ENCODE results near the gene HSP90AA1.
"Not testable (repeated sequence)": the region's sequence is repeated elsewhere in the genome, so short reads cannot be mapped to it uniquely, and the experiment has no call there.

The HSP90AA1 gene

GRCh38 chr14:102086972-102087761 is at the start of gene HSP90AA1:
Gene HSP90AA1 (minus strand): TSS chr14:102087044. CDS start chr14:102086378, 666 bp downstream.
- peak; percentile 96 for DNase-seq

DNA sequence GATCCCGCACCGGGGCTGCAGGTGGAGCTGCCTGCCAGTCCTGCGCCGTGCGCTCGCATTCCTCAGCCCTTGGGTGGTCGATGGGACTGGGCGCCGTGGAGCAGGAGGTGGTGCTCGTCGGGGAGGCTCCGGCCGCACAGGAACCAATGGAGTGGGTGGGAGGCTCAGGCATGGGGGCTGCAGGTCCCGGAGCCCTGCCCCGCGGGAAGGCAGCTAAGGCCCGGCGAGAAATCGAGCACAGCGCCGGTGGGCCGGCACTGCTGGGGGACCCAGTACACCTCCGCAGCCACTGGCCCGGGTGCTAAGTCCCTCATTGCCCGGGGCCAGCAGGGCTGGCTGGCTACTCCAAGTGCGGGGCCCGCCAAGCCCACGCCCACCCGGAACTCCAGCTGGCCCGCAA is 48.6 kb upstream of the HSP90AA1 start:
- not testable (repeated sequence) for DNase-seq

GRCh38 chr14:102134719-102135118 is 47.9 kb upstream of the HSP90AA1 start:
- DNase-seq, result not testable (repeated sequence)

DNA sequence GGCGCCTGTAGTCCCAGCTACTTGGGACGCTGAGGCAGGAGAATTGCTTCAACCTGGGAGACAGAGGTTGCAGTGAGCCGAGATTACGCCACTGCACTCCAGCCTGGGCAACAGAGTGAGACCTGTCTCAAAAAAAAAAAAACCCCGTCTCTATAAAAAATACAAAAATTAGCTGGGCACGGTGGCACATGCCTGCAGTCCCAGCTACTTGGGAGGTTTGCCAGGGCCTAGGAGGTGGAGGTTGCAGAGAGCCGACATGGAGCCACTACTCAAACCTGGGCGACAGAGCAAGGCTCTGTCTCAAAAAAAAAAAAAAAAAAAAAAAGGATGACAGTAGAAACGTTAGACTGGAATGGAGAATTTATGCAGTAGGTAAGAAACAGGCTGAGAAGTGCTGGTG is 47.2 kb upstream of the HSP90AA1 start:
- not testable (repeated sequence) for DNase-seq

DNA sequence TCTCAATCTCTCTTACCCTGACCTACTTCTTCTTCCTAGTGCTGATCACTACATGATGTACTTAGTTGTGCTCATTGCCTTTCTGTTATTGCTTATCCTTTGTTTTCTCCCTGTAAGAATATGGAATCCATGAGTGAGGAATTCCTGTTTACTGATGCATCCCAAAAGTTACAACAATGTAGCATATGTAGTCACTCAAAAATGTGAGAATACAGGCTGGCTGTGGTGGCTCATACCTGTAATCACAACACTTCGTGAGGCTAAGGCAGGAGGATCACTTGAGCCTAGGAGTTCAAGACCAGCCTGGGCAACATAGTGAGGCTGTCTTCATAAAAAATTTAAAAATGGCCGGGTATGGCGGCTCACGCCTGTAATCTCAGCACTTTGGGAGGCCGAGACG is 44.9 kb upstream of the HSP90AA1 start:
- no peak for DNase-seq

DNA sequence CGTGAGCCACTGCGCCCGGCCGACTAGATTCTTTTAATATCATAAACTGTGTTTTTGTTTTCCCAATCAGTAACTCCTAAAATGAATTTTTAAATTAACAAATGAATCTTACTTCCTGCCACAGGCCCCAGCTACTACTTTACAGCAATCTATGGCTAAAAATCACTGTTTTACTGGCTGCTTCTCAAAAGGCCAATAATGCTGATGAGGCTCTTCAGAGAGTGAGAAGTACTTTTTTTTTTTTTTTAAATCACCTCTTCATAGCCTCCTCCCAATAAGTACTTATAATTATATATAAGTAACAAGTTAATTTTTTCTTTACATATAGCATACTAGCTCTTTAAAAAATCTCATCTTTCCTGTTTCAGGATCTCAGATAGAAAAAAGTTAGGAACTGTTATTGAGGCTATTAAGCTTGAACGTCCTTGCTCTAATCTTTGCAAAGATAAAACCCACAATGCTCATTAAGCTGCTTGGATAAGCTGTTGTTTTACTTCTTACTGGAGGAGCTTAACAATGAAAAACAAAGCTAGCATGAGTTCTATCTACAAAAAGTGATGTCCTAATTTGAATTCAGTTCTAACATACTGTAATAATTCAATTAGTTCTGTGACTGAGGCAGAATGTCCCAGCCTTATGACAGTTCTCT is 40.1 kb upstream of the HSP90AA1 start:
- no peak for DNase-seq

GRCh38 chr14:102125546-102125945 is 38.7 kb upstream of the HSP90AA1 start:
- DNase-seq, result no peak

DNA sequence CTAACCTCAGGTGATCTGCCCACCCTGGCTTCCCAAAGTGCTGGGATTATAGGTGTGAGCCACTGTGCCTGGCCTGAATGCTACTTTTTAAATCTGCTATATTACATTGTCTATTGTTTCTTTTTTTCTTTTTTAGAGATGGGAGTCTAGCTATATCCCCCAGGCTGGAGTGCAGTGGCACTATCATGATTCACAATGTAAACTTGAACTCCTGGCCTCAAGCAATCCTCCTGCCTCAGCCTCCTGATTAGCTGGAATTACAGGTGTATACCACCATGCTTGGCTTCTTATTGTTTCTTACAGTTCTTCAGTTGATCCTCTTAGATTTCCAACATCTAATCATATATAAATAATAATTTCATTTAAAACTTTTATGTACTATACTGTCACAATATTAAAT is 37.6 kb upstream of the HSP90AA1 start:
- DNase-seq, result no peak

DNA sequence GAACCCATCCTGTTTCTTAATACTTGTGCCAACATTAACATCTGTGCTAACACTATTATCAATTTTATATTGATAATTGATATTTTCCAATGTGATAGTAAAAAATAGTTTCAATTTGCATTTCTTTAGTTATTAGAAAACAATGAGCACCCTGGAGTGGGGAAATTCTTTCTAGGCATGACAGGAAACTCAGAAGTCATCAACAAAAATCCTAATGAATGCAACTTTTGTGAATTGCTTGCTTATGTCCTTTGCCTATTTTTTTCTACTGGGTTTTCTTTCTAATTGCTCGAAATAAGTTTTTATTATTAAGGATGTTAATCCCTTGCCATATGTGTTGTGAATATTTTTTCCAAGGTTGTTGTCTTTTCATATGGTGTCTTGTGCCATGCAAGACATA is 34.7 kb upstream of the HSP90AA1 start:
- no peak for DNase-seq

GRCh38 chr14:102120888-102121287 is 34.0 kb upstream of the HSP90AA1 start:
- no peak for DNase-seq

DNA sequence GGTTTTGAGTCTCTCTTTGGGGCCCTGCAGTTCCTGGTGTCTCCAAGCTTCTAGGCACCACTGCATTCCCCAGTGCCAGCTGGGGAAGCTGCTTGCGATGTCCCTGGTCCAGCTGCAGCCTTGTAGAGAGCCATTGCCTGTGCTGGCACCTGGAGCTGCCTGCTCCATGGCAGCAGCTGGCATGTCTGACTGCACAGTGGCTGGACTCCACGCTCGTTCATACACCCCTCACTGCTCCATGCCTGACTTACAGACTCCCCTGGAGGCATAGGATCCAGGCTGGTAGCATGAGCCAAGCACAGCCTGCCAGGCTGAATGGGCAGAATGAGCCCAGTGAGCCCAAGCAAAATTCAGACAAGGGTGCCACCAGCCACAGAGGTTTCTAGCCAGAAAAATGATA is 31.0 kb upstream of the HSP90AA1 start:
- DNase-seq, result no peak

GRCh38 chr14:102116361-102117180 is 29.7 kb upstream of the HSP90AA1 start:
- DNase-seq, result no peak

DNA sequence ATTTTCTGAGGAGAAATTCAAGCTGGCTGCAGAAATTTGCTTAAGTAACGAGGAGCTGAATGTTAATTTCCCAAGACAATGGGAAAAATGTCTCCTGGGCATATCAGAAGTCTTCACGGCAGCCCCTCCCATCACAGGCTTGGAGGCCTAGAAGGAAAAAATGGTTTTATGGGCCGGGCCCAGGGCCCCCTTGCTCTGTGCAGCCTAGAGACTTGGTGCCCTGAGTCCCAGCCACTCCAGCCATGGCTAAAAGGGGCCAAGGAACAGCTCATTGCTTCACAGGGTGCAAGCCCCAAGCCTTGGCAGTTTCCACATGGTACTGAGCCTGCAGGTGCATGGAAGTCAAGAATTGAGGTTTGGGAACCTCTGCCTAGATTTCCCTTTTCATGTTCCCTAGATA is 24.3 kb upstream of the HSP90AA1 start:
- DNase-seq, result no peak

GRCh38 chr14:102109332-102109731 is 22.5 kb upstream of the HSP90AA1 start:
- DNase-seq, result not testable (repeated sequence)

DNA sequence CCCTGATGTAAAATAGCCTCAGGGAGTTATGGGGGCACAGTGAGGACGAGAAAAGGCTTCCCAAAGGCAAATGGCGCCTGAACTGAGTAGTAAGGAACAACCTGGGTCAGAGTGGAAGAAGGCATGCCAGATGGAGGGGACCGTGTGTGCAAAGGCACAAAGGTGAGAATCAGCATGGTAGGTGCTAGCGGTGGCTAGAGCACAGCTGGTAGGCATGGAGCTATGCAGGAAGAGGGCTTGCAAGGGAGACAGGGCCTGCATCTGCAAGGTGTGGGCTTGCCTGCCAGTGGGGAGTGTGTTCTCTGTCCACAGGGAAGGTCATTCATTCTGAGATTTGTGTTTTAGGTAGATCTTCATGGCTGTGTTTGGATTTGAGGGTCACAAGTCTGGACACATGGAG is 18.5 kb upstream of the HSP90AA1 start:
- no peak for DNase-seq

- DNase-seq, result no peak
These were observed 16.3 kb upstream of the HSP90AA1 start for GRCh38 chr14:102103062-102103695.

DNA sequence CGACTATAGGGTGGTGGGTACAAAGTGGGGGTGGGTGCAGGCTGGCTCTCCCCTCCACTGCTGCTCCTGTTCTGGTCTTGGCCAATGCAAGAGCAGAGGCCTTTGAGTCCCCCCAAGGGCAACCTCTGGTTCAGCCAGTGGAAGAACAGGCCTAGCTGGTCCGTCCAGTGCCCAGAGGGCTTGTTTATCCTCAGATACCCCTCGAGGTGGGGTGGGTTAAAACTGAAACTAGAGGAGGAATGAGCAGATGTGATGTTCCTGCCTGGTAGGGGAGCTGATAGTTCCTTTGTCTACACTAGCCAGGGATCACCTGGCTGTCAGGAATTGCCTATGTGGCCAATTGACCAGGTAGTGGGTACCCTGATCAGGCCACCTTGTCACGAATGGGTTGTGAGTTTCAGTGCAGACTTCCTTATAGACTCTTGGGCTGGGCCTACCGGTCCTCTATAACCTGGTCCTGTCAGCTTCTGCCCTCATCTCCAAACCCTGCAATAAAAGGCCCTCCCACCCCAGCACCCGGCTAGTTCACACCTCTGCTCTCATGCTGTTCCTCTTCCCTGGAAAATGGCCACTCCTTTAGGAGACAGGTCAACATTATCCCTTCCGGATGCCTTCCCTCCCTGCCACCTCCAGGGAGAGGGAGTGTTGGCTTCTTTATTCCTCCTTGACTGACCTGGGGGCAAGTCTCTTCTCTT is 10.7 kb upstream of the HSP90AA1 start:
- DNase-seq, result no peak

DNA sequence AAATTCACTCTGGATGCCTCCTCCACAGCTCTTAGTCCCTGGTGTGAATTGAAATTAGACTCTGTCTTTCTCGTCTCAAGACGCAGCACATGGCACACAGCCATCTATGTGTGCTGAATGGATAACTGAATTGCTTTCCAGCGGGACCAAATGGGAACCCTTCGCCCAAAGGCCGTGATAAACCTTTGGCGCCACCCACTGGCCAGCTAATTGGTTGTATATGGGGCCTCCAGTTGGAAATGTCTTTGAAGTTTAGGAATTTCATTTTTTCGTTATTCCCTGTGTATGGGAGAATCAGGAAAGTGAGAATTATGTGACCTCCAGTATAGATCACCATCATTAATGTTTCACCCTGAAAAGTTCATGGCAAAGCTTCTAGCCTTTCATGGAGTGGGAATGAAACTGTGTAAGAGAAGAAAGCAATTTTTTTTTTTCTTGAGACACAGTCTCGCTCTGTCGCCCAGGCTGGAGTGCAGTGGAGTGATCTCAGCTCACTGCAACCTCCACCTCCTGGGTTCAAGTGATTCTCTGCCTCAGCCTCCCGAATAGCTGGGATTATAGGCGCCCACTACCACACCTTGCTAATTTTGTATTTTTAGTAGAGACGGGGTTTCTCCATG is 9.8 kb upstream of the HSP90AA1 start:
- DNase-seq, result peak; percentile 86

DNA sequence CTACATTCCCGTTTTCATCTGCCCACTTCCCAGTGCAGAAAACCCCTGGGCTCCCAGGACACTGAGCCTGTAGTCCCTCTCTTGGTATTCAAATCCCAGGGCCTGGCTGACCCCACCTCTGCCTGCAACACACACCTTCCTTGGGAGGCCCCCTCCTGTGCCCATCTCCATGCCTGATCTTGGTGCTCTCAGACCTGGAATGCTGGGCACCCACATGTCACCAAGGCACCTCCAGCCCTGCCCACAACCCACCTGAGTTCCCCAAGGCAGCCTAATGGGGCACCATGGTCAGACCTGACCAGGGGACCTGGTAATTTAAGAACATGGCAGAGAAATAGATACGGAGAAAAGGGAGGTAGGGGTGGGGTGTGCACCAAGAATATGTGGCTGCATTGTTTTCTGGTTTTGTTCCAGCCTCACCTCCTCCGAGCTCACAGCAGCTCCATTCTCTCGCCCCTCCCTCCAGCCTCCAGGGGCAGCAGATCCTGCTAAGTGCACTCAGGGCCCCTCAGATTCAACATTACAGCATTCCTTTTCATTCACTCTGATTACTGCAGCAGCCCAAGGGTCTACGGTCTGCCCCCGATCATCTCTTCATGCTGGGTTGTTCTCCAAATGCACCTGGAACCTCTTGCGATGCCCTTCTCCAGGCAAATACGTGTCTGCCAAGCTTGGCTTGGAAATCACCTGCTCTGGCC is 9.2 kb upstream of the HSP90AA1 start:
- no peak for DNase-seq

- DNase-seq, result no peak
These were observed 8.5 kb upstream of the HSP90AA1 start for GRCh38 chr14:102095231-102095870.

GRCh38 chr14:102094101-102094500 is 7.3 kb upstream of the HSP90AA1 start:
- DNase-seq, result no peak

Measured in COR-L47 (cell line).